HT-29 (cell line): Measurements from ENCODE around the gene AOPEP. TPM values are rescaled to one million over a fixed set of nuclear protein-coding genes. Genes with fewer than 3 reads are reported as not detected.

Experiments used
- DNase-seq: peaks from one replicate; pipeline ENCODE4 v3.0.0-alpha.2; 2015; ENCODE audit warnings: low spot score
- total RNA-seq: library from RNA; depleted of rRNA; stranded (reverse); fragments of >200 nt; shearing (Covaris generic); gene quantifications from 2 replicates; pipeline ENCODE4 v1.2.3, GENCODE V29; 2014

AOPEP gene
- total RNA-seq, 1 experiment from 2014 or later: 19.9 TPM

GRCh38 chr9:95031711-95032461, 305.4 kb downstream of the AOPEP start:
- DNase-seq: no peak

GRCh38 chr9:95032580-95033341, 306.3 kb downstream of the AOPEP start:
- DNase-seq: no peak

- DNase-seq: no peak
Measured at GRCh38 chr9:95035846-95036245, 309.3 kb downstream of the AOPEP start.

GRCh38 chr9:95036676-95037075, 310.2 kb downstream of the AOPEP start:
- no peak for DNase-seq

- no peak for DNase-seq
Measured at GRCh38 chr9:95037789-95038521, 311.5 kb downstream of the AOPEP start.

GRCh38 chr9:95038666-95039065, 312.2 kb downstream of the AOPEP start:
- DNase-seq: no peak

- no peak for DNase-seq
Measured at GRCh38 chr9:95040106-95040505, 313.6 kb downstream of the AOPEP start.

- no peak for DNase-seq
Measured at GRCh38 chr9:95043826-95044225, 317.3 kb downstream of the AOPEP start.

- no peak for DNase-seq
Measured at GRCh38 chr9:95044731-95045508, 318.4 kb downstream of the AOPEP start.

- no peak for DNase-seq
Measured at GRCh38 chr9:95045751-95046150, 319.3 kb downstream of the AOPEP start.

GRCh38 chr9:95047452-95048224, 321.1 kb downstream of the AOPEP start:
- DNase-seq: no peak

- DNase-seq: peak; percentile 72
Measured at GRCh38 chr9:95048225-95049087, 322.0 kb downstream of the AOPEP start.

GRCh38 chr9:95049761-95050160, 323.3 kb downstream of the AOPEP start:
- no peak for DNase-seq

- no peak for DNase-seq
Measured at GRCh38 chr9:95053611-95054570, 327.4 kb downstream of the AOPEP start.

GRCh38 chr9:95055334-95055850, 328.9 kb downstream of the AOPEP start:
- no peak for DNase-seq

- no peak for DNase-seq
Measured at GRCh38 chr9:95055851-95056551, 329.5 kb downstream of the AOPEP start.

GRCh38 chr9:95057101-95057500, 330.6 kb downstream of the AOPEP start:
- DNase-seq: no peak
